Measurements from ENCODE around the gene DSCAM.

DNA sequence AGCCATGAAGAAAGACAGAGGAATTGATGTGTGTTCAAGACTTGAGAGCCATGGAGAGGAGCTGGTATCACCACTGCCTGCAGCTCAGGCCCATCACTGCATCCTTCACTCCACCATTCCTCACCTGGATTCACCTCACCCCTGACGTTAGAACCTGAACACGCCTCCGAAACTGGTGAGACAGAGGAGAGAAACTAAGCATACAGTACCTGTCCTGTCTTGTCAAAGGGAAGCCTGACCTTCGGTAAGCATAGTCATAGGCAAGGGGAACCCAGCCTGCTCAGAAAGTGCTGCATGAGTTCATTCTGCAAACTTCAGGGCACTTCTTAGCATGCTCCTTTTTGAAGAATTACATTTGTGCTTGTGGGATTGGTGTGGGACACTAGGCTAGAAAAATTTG is 425.8 kb downstream of the DSCAM start:
- TF ChIP-seq, protein P1, sequence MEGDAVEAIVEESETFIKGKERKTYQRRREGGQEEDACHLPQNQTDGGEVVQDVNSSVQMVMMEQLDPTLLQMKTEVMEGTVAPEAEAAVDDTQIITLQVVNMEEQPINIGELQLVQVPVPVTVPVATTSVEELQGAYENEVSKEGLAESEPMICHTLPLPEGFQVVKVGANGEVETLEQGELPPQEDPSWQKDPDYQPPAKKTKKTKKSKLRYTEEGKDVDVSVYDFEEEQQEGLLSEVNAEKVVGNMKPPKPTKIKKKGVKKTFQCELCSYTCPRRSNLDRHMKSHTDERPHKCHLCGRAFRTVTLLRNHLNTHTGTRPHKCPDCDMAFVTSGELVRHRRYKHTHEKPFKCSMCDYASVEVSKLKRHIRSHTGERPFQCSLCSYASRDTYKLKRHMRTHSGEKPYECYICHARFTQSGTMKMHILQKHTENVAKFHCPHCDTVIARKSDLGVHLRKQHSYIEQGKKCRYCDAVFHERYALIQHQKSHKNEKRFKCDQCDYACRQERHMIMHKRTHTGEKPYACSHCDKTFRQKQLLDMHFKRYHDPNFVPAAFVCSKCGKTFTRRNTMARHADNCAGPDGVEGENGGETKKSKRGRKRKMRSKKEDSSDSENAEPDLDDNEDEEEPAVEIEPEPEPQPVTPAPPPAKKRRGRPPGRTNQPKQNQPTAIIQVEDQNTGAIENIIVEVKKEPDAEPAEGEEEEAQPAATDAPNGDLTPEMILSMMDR (IDR thresholded peaks at IDR 0.05) = no peak
- TF ChIP-seq NFE2L1 (CRISPR knock-in tag; IDR thresholded peaks at IDR 0.05) (no peak), ZNF121 (CRISPR knock-in tag; IDR thresholded peaks at IDR 0.05) (no peak)
